Measurements from ENCODE around the gene CEACAM16. TPM values are rescaled to one million over a fixed set of nuclear protein-coding genes. Genes with fewer than 3 reads are reported as not detected.

Gene CEACAM16
- total RNA-seq, 1 donor from 2014 or later = not detected

DNA sequence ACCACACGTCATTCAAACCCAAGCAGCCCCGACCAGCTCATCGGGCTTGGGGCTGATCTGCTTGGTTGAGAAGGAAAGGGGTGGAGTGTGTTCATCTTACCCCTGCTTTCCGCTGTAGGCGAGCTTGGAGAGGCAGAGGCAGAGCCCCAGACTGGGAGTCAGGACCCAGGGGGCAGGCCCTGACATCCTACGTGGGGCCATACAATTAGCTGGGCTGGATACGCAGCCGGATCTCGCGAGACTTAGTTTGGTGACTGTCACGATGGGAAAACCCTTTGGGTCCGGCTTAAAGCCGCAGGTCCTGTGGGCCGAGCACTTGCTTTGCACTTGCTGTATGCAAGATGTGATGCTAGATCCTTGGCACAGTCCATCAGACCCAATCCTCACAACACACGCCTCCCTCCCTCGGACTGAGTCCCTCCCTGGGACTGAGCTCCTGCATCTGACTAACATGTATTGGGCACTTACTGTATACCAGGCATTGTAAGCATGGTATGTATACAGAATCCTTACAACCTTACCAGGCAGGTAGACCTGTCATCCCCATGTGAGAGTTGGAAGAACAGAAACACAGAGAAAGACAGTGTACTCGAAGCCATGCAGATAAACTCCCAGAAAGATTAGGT, 3.7 kb downstream of the CEACAM16 start:
- H3K27me3 ChIP-seq (ENCODE audit: control insufficient read depth, insufficient read depth, low read length) = peaks cover 2% of the 10 kb centered on the region
- TF ChIP-seq, protein P1, sequence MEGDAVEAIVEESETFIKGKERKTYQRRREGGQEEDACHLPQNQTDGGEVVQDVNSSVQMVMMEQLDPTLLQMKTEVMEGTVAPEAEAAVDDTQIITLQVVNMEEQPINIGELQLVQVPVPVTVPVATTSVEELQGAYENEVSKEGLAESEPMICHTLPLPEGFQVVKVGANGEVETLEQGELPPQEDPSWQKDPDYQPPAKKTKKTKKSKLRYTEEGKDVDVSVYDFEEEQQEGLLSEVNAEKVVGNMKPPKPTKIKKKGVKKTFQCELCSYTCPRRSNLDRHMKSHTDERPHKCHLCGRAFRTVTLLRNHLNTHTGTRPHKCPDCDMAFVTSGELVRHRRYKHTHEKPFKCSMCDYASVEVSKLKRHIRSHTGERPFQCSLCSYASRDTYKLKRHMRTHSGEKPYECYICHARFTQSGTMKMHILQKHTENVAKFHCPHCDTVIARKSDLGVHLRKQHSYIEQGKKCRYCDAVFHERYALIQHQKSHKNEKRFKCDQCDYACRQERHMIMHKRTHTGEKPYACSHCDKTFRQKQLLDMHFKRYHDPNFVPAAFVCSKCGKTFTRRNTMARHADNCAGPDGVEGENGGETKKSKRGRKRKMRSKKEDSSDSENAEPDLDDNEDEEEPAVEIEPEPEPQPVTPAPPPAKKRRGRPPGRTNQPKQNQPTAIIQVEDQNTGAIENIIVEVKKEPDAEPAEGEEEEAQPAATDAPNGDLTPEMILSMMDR (IDR thresholded peaks at IDR 0.05; ENCODE audit: insufficient read depth, low read length, poor library complexity, severe bottlenecking) = no peak
- no peaks in the 10 kb centered on the region for H3K36me3 ChIP-seq (ENCODE audit: control insufficient read depth, insufficient read depth, low read length)
- no peak for DNase-seq (ENCODE audit: low read depth)
- no peak overlapping the region for H3K4me3 ChIP-seq (ENCODE audit: low read depth, low read length)

DNA sequence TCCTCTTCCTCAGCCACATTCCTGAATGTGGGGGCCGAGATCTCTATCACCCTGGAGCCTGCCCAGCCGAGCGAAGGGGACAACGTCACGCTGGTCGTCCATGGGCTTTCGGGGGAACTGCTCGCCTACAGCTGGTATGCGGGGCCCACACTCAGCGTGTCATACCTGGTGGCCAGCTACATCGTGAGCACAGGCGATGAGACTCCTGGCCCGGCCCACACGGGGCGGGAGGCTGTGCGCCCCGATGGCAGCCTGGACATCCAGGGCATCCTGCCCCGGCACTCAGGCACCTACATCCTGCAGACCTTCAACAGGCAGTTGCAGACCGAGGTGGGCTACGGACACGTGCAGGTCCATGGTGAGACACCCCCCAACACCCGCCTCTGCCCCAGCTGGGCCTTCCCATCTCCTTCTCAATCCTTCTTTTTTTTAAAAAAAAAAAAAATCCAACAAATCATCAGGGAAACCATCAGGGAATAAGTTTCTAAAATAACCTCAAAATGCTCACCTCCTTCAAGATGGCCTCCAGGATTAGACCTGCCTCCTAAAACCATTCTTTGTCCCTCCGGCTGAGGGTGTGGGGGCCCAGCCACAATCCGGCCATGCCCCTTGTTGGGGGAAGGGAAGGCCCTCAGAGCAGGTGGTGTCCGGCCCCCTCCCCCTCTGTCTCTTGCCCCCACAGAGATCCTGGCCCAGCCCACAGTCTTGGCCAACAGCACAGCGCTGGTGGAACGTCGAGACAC, 4.6 kb downstream of the CEACAM16 start:
- H3K27me3 ChIP-seq (ENCODE audit: control insufficient read depth, insufficient read depth, low read length) = peaks cover 2% of the 10 kb centered on the region
- H3K36me3 ChIP-seq (ENCODE audit: control insufficient read depth, insufficient read depth, low read length) = no peaks in the 10 kb centered on the region
- TF ChIP-seq, protein P1 (IDR thresholded peaks at IDR 0.05; ENCODE audit: insufficient read depth, low read length, poor library complexity, severe bottlenecking) = no peak
- DNase-seq (ENCODE audit: low read depth) = no peak
- H3K4me3 ChIP-seq (ENCODE audit: low read depth, low read length) = no peak overlapping the region

DNA sequence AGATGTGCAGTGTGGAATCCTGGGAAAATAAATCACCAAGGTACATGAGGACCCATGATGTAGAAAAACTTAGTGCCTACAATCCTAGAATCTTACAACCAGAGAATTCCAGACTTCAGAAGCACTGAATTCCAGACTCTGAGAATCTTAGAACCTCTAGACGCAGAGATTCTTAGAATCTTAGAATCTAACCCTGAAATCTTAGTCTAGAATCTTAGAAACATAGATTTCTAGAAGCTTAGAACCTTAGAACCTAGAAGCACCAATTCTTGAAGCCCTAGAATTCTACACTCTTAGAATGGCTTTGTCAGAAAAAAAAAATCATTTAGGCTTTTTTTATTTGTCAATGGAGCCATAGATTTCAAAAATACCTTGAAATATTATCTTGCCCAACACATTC, 6.0 kb downstream of the CEACAM16 start:
- H3K4me3 ChIP-seq (ENCODE audit: low read depth, low read length) = no peak overlapping the region
- no peak for DNase-seq (ENCODE audit: low read depth)
- H3K27me3 ChIP-seq (ENCODE audit: control insufficient read depth, insufficient read depth, low read length) = peaks cover 2% of the 10 kb centered on the region
- TF ChIP-seq, protein P1 (IDR thresholded peaks at IDR 0.05; ENCODE audit: insufficient read depth, low read length, poor library complexity, severe bottlenecking) = no peak
- no peaks in the 10 kb centered on the region for H3K36me3 ChIP-seq (ENCODE audit: control insufficient read depth, insufficient read depth, low read length)

DNA sequence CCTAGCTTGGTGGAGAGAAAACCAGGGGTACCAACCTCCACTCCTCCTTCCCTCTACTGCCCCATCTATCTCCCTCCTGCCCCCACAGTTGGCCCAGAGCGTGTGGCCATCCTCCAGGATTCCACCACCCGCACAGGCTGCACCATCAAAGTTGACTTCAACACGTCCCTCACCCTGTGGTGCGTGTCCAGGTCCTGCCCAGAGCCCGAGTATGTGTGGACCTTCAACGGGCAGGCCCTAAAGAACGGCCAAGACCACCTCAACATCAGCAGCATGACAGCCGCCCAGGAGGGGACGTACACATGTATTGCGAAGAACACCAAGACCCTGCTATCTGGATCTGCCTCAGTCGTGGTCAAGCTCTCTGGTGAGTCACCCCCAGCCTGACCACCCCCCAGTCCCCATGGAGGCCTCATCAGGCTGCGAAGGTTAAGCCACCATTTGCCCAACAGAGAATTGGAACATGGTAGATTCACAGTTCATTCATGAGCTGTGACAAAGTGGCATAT, 6.6 kb downstream of the CEACAM16 start:
- H3K4me3 ChIP-seq (ENCODE audit: low read depth, low read length) = no peak overlapping the region
- TF ChIP-seq, protein P1 (IDR thresholded peaks at IDR 0.05; ENCODE audit: insufficient read depth, low read length, poor library complexity, severe bottlenecking) = no peak
- peaks cover 2% of the 10 kb centered on the region for H3K27me3 ChIP-seq (ENCODE audit: control insufficient read depth, insufficient read depth, low read length)
- DNase-seq (ENCODE audit: low read depth) = no peak
- H3K36me3 ChIP-seq (ENCODE audit: control insufficient read depth, insufficient read depth, low read length) = no peaks in the 10 kb centered on the region

DNA sequence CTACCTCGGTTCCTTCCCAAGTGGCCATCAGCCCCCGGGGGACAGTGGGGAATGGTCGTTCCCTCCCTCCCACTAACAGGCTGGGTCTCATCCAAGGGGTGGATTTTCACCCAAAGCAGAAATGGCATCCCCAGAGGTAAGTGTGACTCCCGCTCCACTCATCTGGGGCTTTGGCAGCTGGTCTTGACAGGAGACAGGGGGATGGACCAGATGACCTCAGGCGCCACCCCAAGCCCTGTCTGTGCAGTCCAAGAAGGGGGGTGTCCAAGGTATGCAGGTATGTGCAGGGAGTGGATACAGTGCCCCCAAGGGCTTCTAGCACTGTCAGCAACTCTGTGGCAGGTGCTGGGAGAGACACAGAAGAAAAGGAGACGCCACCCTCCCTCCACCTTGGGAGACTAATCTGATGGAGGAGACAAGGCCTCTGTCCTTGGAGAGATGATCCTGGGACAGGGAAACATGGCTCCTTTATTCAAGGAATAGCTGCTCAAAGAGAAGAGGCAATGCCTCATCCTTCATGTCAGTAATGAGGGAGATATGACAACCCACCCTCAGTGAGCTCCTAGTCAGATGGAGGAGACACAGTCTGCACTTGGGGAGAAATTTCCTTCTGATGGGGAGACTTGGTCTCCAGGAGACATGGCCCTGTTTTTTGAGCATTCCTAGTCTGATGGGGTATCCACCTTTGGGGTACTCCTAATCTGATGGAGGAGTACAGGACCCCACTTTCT, 7.7 kb downstream of the CEACAM16 start:
- TF ChIP-seq, protein P1 (IDR thresholded peaks at IDR 0.05; ENCODE audit: insufficient read depth, low read length, poor library complexity, severe bottlenecking) = no peak
- no peak for DNase-seq (ENCODE audit: low read depth)
- Histone ChIP-seq H3K27me3 (ENCODE audit: control insufficient read depth, insufficient read depth, low read length) (peaks cover 2% of the 10 kb centered on the region), H3K36me3 (ENCODE audit: control insufficient read depth, insufficient read depth, low read length) (no peaks in the 10 kb centered on the region), H3K4me3 (ENCODE audit: low read depth, low read length) (no peak overlapping the region)
